Astrocyte (in vitro differentiated cells and primary cell): Measurements from ENCODE around the gene SRSF3. TPM values are rescaled to one million over a fixed set of nuclear protein-coding genes. Genes with fewer than 3 reads are reported as not detected.

ENCODE experiments used
- DNase-seq: peaks from one replicate; pipeline ENCODE4 v3.0.0-alpha.2; 2010; ENCODE audit warnings: low read depth
- FAIRE-seq: peaks from 2 replicates; lab custom pipeline; 2011; peaks lifted over from hg19 to GRCh38; lab: Jason Lieb, UNC
- H2AFZ ChIP-seq: 2 replicates; pipeline ENCODE4 v1.6.0; 2012; ENCODE audit warnings: low read depth, low read length, inconsistent platforms
- H3K27ac ChIP-seq: 2 replicates; pipeline ENCODE4 v1.5.1; 2011; ENCODE audit warnings: low read depth, low read length, inconsistent platforms
- H3K27me3 ChIP-seq: 2 replicates; pipeline ENCODE4 v1.6.0; 2011; ENCODE audit warnings: low read length, inconsistent platforms; ENCODE audit not compliant: insufficient read depth
- H3K36me3 ChIP-seq: 2 replicates; pipeline ENCODE4 v1.5.1; 2011; ENCODE audit warnings: low read length, inconsistent platforms; ENCODE audit not compliant: insufficient read depth
- H3K4me1 ChIP-seq: 2 replicates; pipeline ENCODE4 v1.5.1; 2011; ENCODE audit warnings: low read length, inconsistent platforms; ENCODE audit not compliant: insufficient read depth
- H3K4me2 ChIP-seq: 2 replicates; pipeline ENCODE4 v1.6.0; 2012; ENCODE audit warnings: low read length, inconsistent platforms
- H3K4me3 ChIP-seq: 2 replicates; pipeline ENCODE4 v1.5.1; 2011; ENCODE audit warnings: low read depth, mild to moderate bottlenecking, low read length, inconsistent platforms; ENCODE audit not compliant: insufficient read depth
- H3K79me2 ChIP-seq: 2 replicates; pipeline ENCODE4 v1.6.0; 2012; ENCODE audit warnings: mild to moderate bottlenecking, low read length, inconsistent platforms; ENCODE audit not compliant: insufficient read depth
- H3K9ac ChIP-seq: 2 replicates; pipeline ENCODE4 v1.6.0; 2012; ENCODE audit warnings: mild to moderate bottlenecking, low read length, inconsistent platforms
- H3K9me3 ChIP-seq: 2 replicates; pipeline ENCODE4 v1.5.1; 2012; ENCODE audit warnings: low read depth, mild to moderate bottlenecking, low read length, inconsistent platforms; ENCODE audit not compliant: insufficient read depth
- H4K20me1 ChIP-seq: 2 replicates; pipeline ENCODE4 v1.6.0; 2012; ENCODE audit warnings: low read length, inconsistent platforms; ENCODE audit not compliant: insufficient read depth
- H3K27ac Mint-ChIP-seq: one replicate; pipeline ENCODE4 v1.8.0; 2021; ENCODE audit warnings: mild to moderate bottlenecking, mixed read lengths; ENCODE audit not compliant: unreplicated experiment
- H3K27me3 Mint-ChIP-seq: one replicate; pipeline ENCODE4 v1.8.0; 2021; ENCODE audit warnings: low read depth, mixed read lengths; ENCODE audit not compliant: unreplicated experiment
- H3K36me3 Mint-ChIP-seq: one replicate; pipeline ENCODE4 v1.8.0; 2021; ENCODE audit warnings: low read depth, mixed read lengths; ENCODE audit not compliant: unreplicated experiment
- H3K4me1 Mint-ChIP-seq: one replicate; pipeline ENCODE4 v1.8.0; 2021; ENCODE audit warnings: low read depth, mixed read lengths; ENCODE audit not compliant: unreplicated experiment
- H3K4me3 Mint-ChIP-seq: one replicate; pipeline ENCODE4 v1.8.0; 2021; ENCODE audit warnings: mild to moderate bottlenecking, moderate library complexity, mixed read lengths; ENCODE audit not compliant: unreplicated experiment
- H3K9me3 Mint-ChIP-seq: one replicate; pipeline ENCODE4 v1.8.0; 2021; ENCODE audit warnings: mild to moderate bottlenecking, mixed read lengths; ENCODE audit not compliant: unreplicated experiment
- EZH2 ChIP-seq: IDR thresholded peaks from 2 replicates; pipeline ENCODE4 v1.6.1; 2012; ENCODE audit warnings: mild to moderate bottlenecking, low read length, inconsistent platforms; ENCODE audit not compliant: insufficient read depth
- total RNA-seq: library from RNA; stranded (reverse); gene quantifications from 2 replicates; pipeline ENCODE4 v1.2.1, GENCODE V29; 2021
- TF ChIP-seq, protein P1 (sequence below): IDR thresholded peaks from 2 replicates; pipeline ENCODE4 v1.5.1; 2011; ENCODE audit warnings: low read depth, mild to moderate bottlenecking, inconsistent platforms, low read length, moderate library complexity; ENCODE audit not compliant: insufficient read depth

SRSF3 gene
- total RNA-seq, 1 donor from 2014 or later, result 260 TPM

DNA sequence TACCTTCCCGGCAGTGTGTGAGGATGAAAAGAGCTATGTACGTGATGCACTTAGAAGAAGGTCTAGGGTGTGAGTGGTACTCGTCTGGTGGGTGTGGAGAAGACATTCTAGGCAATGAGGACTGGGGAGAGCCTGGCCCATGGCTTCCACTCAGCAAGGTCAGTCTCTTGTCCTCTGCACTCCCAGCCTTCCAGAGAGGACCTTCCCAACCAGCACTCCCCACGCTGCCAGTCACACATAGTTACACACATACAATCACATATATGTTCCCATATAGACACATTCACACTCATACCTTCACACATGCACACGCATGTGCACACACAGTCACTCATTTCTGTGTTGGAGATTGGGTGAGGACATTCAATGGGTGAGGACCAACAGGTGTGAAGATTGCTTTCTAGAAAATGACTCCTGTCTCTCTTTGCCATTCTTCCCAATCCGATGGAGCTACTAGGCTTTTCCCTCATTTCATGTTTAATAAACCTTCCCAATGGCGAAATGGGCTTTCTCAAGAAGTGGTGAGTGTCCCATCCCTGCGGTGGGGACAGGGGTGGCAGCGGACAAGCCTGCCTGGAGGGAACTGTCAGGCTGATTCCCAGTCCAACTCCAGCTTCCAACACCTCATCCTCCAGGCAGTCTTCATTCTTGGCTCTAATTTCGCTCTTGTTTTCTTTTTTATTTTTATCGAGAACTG is 30.4 kb downstream of the SRSF3 start:
- H3K27ac Mint-ChIP-seq, result peak overlapping the region; percentile 1
- H3K27me3 Mint-ChIP-seq, result peaks cover 11% of the 10 kb centered on the region
- H4K20me1 ChIP-seq, result peaks cover 14% of the 10 kb centered on the region
- no peaks in the 10 kb centered on the region for H3K27me3 ChIP-seq
- TF ChIP-seq, protein P1, sequence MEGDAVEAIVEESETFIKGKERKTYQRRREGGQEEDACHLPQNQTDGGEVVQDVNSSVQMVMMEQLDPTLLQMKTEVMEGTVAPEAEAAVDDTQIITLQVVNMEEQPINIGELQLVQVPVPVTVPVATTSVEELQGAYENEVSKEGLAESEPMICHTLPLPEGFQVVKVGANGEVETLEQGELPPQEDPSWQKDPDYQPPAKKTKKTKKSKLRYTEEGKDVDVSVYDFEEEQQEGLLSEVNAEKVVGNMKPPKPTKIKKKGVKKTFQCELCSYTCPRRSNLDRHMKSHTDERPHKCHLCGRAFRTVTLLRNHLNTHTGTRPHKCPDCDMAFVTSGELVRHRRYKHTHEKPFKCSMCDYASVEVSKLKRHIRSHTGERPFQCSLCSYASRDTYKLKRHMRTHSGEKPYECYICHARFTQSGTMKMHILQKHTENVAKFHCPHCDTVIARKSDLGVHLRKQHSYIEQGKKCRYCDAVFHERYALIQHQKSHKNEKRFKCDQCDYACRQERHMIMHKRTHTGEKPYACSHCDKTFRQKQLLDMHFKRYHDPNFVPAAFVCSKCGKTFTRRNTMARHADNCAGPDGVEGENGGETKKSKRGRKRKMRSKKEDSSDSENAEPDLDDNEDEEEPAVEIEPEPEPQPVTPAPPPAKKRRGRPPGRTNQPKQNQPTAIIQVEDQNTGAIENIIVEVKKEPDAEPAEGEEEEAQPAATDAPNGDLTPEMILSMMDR, result no peak
- TF ChIP-seq EZH2, result no peak
- H3K4me3 Mint-ChIP-seq, result no peak overlapping the region
- H3K4me1 ChIP-seq, result peaks cover 8% of the 10 kb centered on the region
- no peak overlapping the region for H3K4me3 ChIP-seq
- H3K4me1 Mint-ChIP-seq, result peaks cover 17% of the 10 kb centered on the region
- no peak for FAIRE-seq
- no peak overlapping the region for H2AFZ ChIP-seq
- peak overlapping the region; percentile 29 for H3K4me2 ChIP-seq
- DNase-seq, result no peak
- H3K9ac ChIP-seq, result no peak overlapping the region
- H3K36me3 ChIP-seq, result no peaks in the 10 kb centered on the region
- no peak overlapping the region for H3K27ac ChIP-seq
- H3K79me2 ChIP-seq, result no peaks in the 10 kb centered on the region
- peaks cover 2% of the 10 kb centered on the region for H3K36me3 Mint-ChIP-seq
- no peaks in the 10 kb centered on the region for H3K9me3 Mint-ChIP-seq
- no peaks in the 10 kb centered on the region for H3K9me3 ChIP-seq

DNA sequence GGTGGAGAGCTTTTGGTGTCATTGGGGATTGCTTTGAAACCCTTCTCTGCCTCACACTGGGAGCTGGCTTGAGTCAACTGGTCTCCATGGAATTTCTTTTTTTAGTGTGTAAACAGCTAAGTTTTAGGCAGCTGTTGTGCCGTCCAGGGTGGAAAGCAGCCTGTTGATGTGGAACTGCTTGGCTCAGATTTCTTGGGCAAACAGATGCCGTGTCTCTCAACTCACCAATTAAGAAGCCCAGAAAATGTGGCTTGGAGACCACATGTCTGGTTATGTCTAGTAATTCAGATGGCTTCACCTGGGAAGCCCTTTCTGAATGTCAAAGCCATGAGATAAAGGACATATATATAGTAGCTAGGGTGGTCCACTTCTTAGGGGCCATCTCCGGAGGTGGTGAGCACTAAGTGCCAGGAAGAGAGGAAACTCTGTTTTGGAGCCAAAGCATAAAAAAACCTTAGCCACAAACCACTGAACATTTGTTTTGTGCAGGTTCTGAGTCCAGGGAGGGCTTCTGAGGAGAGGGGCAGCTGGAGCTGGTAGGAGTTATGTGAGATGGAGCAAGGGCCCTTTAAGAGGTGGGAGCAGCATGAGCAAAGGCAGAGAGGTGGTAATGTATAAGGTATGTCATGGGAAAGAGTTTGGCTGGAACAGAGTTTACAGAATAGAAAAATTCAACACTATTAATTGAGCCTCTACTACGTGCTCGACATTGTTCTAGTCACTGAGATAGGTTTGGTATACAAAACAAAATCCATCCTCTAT is 31.2 kb downstream of the SRSF3 start:
- Histone ChIP-seq H3K27me3 (no peaks in the 10 kb centered on the region), H3K79me2 (no peaks in the 10 kb centered on the region), H3K36me3 (no peaks in the 10 kb centered on the region), H3K4me2 (peak overlapping the region; percentile 29), H3K4me3 (no peak overlapping the region), H3K27ac (no peak overlapping the region), H2AFZ (no peak overlapping the region), H3K4me1 (peaks cover 8% of the 10 kb centered on the region), H4K20me1 (peaks cover 14% of the 10 kb centered on the region), H3K9me3 (no peaks in the 10 kb centered on the region), H3K9ac (no peak overlapping the region)
- no peak for TF ChIP-seq EZH2
- DNase-seq (peak; percentile 71), FAIRE-seq (no peak)
- Mint-ChIP-seq H3K9me3 (no peaks in the 10 kb centered on the region), H3K4me1 (peaks cover 17% of the 10 kb centered on the region), H3K36me3 (peaks cover 2% of the 10 kb centered on the region), H3K4me3 (peak overlapping the region; percentile 11), H3K27ac (peak overlapping the region; percentile 1), H3K27me3 (peaks cover 13% of the 10 kb centered on the region)

DNA sequence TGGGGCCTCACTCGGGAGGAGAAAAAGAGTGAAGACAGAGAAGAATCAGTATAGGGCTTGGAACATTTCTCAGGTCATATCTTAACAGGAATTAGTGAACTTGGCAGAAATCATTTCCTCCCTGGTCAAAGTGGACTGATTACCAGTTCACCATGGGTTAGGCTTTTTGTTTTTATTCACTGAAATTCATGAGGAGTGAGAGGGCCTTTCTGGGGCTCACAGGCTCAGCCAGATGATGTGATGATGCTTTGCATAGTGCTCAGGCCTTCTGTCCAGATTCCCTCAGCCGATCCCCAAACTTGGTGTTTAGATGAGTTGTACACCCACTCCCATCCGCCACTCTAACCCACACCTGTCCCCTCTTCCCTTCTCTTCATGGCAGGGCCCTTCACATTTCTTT is 32.5 kb downstream of the SRSF3 start:
- H3K9me3 ChIP-seq, result no peaks in the 10 kb centered on the region
- no peak overlapping the region for H3K27ac Mint-ChIP-seq
- H3K36me3 ChIP-seq, result no peaks in the 10 kb centered on the region
- no peaks in the 10 kb centered on the region for H3K27me3 ChIP-seq
- H3K36me3 Mint-ChIP-seq, result peaks cover 2% of the 10 kb centered on the region
- H2AFZ ChIP-seq, result no peak overlapping the region
- no peaks in the 10 kb centered on the region for H3K79me2 ChIP-seq
- H3K9ac ChIP-seq, result no peak overlapping the region
- H3K4me2 ChIP-seq, result no peak overlapping the region
- no peak overlapping the region for H3K4me3 ChIP-seq
- H3K4me1 ChIP-seq, result peaks cover 8% of the 10 kb centered on the region
- H3K27me3 Mint-ChIP-seq, result peaks cover 20% of the 10 kb centered on the region
- TF ChIP-seq, protein P1, result no peak
- DNase-seq, result no peak
- H3K4me1 Mint-ChIP-seq, result peaks cover 19% of the 10 kb centered on the region
- no peak overlapping the region for H3K27ac ChIP-seq
- no peak for FAIRE-seq
- peak overlapping the region; percentile 8 for H3K4me3 Mint-ChIP-seq
- H4K20me1 ChIP-seq, result peaks cover 14% of the 10 kb centered on the region
- no peaks in the 10 kb centered on the region for H3K9me3 Mint-ChIP-seq
